ENCODE data around the gene RBBP8NL.
"Not testable (repeated sequence)": the region's sequence is repeated elsewhere in the genome, so short reads cannot be mapped to it uniquely, and the experiment has no call there.

RBBP8NL gene

DNA sequence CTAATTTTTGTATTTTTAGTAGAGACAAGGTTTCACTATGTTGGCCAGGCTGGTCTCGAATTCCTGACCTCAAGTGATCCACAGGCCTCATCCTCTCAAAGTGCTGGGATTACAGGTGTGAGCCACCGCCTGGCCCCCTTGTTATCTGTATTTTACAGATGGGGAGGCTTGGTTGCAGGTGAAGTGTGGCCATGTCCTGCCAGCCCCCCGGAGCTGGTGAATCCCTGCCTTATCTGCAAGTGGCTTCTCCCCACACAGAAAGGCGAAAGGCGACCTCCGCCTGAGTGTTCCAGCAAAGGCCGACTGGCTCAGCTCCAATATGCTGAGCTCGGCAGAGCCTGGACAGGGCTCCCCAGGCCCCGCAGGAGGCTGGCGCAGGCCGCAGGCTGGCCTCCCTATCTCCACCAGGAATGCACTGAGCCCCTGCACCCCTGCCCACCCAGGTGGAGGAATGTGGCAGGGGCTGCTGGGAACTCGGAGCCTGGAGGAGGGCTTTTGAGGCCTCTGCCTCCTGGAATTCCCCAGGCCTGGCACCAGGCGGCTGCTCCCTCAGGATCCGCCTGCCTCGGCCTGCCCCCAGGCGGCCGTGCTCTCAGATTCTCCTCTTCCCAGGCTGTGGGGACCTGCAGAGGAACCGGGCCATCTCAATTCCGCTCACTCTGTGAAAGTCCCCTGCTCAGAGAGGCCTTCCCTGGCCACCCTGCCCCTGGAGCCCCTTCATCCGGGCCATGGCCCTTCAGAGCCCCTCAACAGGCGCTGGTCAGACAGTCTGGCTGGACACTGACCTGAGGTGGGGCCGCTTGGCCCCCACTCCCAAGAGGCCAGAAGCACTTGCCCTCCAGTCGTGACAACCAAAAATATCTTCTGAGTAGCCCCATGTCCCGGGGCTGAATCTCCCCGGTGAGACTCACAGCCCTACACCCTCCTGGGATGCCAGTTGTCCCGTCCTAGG, 51.0 kb downstream of the RBBP8NL start:
- no peak for DNase-seq (ENCODE audit: low read depth in 1 of 2, low spot score in 1 of 2)

DNA sequence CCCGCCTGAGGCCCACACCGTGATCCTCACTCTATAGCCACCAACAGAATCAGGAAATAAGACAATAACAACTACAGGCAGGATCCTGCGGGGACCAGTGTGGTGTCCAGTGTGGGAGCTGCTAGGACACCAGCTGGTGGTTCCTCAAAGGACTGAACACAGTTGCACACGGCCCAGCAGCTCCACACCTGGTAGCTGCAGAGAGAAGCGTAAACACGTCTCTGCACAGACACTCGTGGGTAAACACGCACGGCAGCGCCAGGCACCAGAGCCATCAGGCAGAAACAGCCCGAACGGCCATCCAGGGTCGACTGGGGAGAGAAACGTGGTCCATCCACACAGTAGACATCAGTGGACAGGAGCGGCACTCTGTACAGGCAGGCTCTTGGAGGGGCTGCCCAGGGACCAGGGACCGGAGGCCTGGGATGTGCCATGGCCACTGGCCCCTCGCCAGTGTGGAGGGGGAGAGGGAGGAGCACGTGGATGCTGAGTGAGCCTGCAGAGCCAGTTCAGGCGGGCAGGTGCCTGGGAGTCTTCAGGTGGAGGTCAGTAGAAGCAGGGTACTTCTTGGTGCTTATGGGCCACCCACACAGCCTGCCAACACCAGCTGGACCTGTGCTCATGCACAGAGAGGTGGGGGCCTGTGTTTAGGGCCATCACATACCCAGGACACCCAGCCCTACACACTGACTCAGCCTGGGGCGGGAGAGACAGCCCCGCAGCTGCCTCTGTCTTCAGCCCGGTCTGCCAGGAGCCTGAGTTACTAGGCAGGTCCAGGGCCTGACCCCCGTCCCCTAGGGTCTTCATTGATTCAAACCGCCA, 52.8 kb downstream of the RBBP8NL start:
- no peak for DNase-seq (ENCODE audit: low read depth in 1 of 2, low spot score in 1 of 2)

DNA sequence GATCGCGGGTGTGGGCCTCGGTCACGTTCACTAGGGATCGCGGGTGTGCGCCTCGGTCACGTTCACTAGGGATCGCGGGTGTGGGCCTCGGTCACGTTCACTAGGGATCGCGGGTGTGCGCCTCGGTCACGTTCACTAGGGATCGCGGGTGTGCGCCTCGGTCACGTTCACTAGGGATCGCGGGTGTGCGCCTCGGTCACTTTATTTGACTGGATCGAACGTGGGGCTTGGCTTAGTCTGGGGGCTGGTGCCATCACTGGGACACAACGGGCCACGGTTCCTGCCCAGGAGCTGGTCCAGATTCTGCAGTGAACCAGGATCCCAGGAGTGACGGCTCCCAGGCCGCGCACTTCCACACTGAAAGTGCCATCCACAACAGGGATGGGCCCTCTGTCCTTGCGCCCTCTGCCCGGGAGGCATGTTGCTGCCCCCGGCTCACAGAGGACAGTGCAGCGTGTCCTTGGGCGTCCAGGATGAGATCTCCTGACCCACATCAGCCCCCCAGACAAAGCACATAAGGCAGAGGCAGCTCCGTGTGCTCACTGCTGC, 53.6 kb downstream of the RBBP8NL start:
- not testable (repeated sequence) for DNase-seq (ENCODE audit: low read depth in 1 of 2, low spot score in 1 of 2)

DNA sequence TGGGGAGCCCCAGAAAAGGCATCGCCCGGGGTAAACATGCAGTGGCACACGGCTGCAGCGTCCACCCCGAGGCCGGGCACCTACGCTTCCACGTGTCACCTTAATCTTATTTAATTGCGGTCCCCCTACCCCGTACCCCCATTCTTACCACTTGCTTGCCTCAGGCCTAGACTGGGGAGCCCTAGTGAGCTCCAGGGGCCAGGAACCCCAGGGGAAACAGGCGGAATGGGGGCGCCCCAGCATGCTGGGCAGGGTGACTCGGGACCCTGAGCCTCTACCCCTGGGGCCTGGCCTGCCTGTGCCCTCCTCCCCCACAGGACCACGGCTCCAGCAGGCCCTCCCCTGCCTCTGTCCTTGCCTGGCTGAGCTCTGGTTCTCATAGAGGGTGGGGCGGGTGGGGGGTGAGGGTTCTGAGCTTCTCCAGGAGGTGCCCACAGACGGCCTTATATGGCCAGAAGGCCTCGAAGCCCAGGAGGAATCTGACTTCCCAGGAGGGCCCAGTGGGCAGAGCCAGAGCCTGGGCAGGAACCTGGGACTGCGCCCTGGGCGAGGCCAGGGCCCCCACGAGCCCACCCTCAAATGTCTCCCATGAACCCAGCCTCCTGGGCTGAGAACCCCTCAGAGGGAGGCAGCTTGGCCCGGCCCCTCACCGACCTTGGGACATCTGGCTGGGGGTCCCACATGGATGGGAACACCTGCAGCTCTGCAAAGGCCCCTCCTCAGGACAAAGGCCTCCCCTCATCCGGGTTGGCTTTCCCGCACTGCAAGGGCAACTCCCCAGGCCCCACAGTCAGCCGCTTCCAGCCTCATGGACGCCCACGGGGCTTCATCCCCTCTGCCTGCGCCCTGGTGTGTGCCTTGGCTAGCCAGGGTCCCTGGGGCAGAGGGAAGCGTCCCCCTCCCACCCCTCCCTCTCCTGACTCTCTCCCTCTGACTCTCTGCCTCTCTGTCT, 55.0 kb downstream of the RBBP8NL start:
- DNase-seq (ENCODE audit: low read depth in 1 of 2, low spot score in 1 of 2): no peak

DNA sequence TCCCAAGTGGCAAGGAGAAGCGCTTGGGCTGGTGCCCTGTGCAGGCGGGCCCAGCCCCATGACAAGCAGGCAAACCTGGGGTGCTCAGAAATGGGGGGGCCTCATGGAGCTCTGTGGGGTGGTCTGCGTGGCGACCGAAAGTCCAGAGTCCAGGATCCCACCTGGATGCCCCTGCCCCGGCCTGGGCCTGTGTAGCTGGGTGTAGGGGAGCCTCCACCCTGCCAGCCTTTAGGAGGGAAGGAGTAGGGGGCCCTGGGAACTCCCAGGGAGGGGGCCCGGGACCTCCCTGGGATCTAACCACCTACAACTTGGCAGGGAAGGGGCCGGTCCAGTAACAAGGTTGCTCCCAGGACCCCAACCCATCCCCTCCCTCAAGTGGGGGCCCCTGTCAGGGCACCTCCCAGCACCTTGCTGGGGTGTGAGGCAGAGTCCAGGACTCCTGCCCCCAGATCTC, 55.7 kb downstream of the RBBP8NL start:
- DNase-seq (ENCODE audit: low read depth in 1 of 2, low spot score in 1 of 2): no peak

DNA sequence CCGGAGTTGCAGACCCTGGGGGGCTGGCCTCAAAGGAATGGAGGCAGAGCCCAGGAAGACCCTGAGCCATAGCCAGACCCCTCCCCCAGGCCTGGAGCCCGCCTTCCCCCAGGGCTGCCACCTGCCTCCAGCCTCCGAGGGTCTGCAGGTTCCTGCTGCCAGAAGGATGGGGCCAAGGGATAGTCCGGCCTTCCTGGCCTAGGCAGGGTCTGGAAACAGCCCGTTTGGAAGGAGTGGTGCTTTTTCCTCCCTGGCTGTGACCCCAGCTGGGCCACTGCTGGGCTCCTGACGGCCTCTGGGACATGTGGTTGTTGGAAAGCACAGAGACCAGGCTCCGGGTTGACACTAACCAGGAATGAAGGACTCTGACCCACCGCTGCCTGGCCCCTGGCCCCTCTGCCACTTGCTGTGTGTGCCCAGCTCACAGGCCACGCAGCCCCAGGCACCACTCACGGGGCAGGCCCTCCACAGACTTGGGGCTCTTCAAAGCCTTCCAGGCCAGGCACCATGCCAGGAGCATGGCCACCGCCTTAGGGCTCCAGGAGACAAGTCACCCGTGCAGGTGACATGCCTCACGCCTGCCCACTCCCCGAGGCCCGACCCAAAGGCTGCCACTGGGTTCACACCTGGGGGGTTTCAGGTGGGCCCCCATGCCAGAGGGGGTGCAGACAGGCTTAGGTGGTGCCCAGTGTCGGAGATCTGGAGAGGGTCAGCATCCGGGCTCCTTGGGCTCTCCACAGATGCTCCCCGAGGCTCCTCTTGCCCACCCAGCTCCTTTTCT, 56.3 kb downstream of the RBBP8NL start:
- DNase-seq (ENCODE audit: low read depth in 1 of 2, low spot score in 1 of 2): no peak

DNA sequence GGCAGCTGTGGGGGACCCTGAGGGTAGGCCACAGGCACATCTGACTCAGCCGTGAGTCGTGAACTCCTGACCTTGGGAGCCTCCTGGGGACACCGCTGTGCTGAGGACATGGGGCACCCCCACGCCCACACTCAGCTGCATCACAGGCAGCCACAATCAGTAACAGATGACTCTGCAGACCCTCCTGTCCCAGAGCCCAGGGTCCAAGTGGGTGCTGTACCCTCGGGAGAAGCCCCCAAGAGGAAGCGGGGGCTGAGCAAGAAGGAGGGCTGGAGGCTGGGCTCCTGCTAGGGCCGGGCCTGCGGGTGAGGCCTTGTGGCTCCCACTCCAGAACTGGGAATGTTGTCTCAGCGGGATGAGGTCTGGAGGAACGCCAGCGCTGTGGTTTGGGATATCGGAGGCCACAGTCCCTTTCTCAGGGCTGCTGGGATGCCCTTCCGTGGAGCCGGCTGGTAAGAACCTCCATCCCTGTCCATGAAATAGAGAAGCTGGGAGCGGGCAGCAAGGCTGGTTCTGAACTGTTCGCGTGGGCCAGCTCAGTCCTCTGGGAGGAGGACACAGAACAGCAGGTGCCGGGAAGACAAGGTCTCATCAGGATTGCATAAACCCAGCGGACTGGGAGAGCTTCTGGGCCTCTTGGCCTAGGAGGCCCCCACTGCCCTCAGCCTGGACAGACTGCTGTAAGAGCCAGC, 57.1 kb downstream of the RBBP8NL start:
- DNase-seq (ENCODE audit: low read depth in 1 of 2, low spot score in 1 of 2): no peak

DNA sequence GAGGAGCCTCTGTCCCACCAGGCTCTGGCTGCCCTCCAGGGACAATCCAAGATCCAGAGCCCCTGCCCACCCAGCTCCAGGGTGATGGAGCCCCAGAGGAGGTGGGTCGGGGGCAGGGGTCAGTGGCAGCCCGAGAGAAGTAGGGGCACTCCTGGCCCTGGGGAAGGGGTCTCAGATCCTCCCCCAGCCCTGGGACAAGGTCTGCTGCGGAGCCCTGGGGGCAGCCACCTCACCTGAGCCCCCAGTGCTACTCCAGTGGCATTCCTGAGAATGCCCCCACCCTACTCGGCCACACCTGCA, 57.6 kb downstream of the RBBP8NL start:
- no peak for DNase-seq (ENCODE audit: low read depth in 1 of 2, low spot score in 1 of 2)

DNA sequence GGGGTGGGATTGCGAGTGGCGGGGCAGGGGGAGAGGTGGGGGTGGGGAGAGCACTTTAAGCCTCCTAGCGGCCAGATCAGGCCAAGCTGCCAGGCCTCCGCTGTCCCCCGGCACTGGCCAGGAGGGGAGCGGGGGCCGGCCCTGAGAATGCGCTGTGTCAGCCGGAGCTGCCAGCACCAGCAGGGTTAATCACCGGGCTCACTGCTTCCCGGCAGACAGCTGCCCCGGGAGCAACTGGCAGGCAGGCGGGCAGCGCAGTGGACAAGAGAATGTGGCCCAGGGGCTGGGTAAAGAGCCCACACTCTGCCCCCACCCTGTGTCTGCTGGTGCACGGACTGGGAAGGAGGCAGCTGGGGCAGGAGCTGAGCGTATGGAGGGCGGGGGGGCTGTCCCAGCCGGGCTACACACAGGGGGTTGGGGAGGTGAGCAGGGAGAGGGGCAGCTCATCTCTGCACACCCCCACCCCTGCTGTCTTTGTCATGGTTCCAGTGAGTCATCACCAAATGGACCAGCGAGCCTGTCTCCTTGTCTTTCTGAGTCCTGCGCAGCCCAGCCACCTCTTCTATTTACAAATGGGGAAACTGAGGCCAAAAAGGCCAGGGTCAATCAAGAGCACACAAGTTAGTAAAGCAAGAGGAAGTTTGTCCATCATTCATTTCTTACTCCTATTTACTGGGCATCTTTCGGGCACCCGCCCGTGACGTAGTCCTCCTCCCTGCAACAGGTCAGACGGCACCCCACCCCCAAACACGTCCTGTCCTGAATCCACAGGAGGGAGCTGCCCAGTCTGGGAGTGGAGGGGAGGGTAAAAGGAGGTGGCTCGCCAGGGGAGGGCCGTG, 58.1 kb downstream of the RBBP8NL start:
- DNase-seq (ENCODE audit: low read depth in 1 of 2, low spot score in 1 of 2): no peak

DNA sequence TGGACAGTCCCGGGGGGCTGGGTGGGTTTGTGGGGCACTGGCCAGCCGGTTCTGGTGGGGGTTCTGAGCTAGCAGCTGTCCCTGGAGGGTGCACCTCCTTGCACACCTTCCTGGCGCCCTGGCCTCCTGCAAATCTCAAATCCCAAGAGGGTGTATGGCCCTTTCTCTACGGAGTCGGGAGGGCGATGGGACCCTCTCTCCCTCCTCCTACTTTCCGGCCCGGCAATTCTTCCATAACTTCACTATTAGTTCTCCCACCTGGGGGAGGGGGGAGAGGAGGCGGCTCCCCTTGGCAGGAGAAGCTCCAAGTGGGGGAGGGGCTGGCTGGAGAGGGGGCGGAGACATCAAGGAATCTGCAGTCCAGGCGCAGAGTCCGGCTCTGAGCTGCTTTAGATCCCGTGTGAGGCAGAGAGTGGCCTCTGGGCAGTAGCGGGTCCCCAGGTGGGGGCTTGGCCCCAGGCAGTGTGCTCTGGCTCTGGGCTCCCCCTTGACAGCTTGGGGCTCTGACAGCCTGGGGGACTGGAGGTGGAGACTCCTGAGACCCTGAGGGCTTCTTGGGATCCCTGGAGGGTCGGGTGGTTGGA, 58.9 kb downstream of the RBBP8NL start:
- DNase-seq (ENCODE audit: low read depth in 1 of 2, low spot score in 1 of 2): no peak

DNA sequence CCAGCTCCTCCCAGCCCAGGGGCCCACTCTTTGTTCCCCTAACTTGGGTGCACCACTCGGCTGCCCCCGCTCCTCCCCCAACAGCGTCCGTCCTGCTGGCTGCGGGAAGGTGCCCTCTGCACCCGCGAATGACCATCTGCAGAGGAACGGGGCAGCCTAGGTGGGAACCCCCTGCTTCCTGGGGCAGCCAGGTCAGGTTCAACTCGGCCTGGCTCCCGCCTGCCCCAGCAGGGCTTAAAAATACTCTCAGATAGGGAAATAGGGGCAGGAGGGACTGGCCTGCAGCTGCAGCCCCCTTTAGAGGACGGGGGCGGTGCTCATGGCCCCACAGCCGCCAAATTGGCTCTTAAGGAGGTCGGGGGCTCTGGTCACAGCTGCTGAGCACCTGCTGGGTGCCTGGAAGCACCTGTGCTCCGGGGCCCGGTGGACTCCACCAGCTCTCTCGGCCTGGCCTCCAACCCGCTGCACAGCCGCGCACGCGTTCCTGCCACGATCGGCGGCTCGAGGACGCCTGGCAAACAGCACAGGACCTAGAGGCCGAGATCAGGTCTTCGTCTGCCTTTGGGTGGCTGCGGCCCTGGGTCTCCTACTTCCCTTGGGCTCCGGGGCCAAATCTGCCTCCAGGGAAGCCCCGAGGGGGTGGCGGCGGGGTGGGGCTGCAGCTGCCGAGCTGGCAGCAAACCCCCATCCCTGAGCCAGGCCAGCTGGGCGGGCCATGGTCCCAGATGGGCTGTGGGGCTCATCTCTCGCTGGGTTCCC, 59.5 kb downstream of the RBBP8NL start:
- no peak for DNase-seq (ENCODE audit: low read depth in 1 of 2, low spot score in 1 of 2)

DNA sequence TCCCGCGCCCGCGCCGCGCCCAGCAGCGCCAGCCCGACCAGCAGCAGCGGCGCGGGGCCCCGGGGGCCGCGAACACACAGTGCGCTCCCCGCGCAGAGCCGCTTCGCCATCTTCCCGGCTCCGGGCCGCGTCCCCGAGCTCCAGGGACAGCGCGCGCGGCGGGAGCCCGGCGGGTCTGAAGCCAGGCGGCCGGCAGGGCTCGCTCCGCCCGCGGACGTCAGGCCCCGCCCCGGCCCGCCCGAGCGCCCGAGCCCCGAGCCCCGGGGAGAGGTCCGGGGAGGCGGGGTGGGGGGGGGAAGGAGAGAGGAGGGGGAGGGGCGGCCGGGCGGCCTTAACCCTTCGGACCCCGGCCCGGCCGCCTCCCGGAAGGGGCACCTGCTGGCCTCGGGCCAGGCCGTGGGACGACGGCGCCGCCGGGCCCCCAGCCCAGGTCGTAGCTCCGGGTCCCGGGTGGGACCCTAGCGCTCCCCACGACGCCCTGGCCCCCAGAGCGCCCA, 60.2 kb downstream of the RBBP8NL start, which contains the start of gene LAMA5:
Gene LAMA5 (minus strand): TSS at position 177 of the 497 bp plus-strand sequence. CDS start 67 bp downstream, at position 110.
- no peak for DNase-seq (ENCODE audit: low read depth in 1 of 2, low spot score in 1 of 2)

DNA sequence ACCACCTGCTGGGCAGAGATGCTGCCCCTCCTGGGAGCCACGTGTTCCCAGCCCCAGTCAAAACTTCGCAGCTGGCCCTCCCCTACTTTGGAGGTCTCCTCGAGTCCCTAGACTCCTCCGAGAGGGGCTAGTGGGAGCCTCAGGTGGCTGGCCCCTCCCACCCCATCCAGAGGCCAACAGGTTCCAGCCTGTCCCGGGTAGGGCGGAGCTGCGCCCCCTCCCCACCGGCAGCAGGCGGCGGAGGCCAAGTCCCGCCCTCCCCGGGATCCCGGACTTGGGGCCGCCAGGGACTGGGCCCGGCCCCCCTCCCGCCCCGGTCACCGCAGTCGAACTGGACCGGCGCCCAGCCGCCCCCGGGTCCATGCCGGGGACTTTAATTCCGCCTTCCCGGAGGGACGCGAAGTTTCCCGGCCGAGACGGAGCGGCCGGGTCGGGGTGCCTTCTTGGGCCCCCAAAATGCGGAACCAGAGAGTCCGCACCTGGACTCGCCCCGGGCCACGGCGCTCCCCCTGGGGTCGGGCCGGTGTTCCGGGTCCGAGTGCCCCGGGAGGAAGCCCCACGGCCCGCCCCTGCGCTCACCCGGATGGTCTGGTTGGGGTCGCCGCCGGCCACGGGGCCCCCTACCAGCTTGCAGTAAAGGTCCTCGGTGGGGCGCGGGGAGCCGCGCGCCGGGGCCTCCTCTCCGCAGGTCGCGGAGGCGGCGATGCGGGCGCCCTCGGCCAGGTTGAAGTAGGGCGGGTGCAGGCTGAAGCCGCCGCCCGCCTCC, 60.8 kb downstream of the RBBP8NL start:
- no peak for DNase-seq (ENCODE audit: low read depth in 1 of 2, low spot score in 1 of 2)

DNA sequence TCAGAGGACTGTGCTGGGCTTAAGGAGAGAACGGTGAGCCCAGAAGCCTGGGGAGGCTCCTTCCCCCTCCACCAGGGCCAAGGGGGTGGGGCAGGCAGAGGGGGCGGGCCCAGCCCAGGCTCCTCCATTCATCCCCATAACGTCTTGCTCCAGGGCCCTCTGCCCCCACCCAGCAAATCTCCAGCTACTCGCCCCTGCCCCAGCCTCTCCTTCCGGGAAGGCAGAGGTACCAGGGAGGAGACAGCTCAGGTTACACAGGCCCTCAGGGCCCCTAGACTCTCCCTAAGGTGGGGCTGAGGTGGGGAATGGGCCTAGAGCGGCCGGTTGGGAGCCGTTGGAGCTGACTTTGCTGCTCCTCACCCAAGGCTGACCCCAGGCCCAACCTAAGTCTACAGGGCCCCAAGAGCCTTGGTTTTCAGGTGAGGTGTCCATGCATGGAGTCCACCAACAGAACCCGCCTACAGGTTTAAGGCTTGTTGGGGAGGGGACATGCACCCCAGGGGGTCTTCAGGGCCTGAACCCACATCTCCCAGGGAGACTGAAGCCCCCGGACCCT, 61.4 kb downstream of the RBBP8NL start:
- no peak for DNase-seq (ENCODE audit: low read depth in 1 of 2, low spot score in 1 of 2)

DNA sequence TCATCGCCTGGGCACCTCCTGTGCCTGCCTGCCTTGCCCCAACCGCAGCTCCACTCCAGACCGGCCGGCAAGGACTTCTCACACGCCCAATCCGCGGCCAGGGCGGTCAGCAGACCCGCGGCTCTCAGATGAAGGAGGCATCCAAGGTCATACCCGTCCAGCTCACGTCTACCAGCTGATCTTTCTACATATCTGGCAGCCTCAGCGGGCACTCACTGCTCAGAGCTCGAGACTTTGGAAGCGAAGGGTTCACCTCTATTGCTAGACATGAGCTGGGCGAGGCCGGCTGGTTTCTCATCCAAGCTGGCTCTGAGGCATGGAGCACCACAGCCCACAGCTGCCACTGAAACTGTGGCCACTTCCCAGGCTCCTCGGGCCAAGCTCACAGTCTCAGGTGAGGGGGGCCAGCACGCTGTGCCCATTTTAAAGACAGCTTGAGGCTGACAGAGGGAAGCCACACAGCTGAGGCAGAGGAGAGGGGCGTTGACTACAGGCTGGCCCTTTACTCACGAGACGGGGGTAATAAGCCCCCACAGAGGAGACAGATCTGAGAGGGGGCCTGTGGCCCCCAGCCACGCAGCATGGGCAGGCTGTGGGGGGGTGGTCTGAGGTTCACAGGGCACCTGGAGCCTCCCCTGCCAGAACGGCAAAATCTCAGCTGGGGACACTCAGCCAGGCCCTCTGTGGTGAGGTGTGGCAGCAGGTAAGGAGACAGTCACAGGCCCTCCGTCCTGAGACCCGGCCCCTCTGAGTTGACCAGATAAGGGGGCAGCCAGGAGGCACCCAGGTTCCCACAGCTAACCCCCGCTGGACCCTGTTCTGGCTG, 62.2 kb downstream of the RBBP8NL start:
- DNase-seq (ENCODE audit: low read depth in 1 of 2, low spot score in 1 of 2): no peak

Measured in activated CD4-positive, alpha-beta T cell treated with anti-CD3 and anti-CD28 coated beads, Interleukin-2, amount 50 U/mL, for 24 hours (primary cell).